NB4 (cell line): ENCODE measurements around the gene PRB4.
A peak's percentile ranks its signal among the peaks of the same experiment; 100 is the strongest.
"Not testable (repeated sequence)": the region's sequence is repeated elsewhere in the genome, so short reads cannot be mapped to it uniquely, and the experiment has no call there.

Experiments
- DNase-seq: peaks from one replicate; pipeline ENCODE4 v3.0.0; 2010; ENCODE audit warnings: low read depth
- H3K4me3 ChIP-seq: one replicate; pipeline ENCODE4 v1.5.1; 2011; ENCODE audit warnings: mild to moderate bottlenecking, low read depth, low read length, moderate library complexity
- MYC ChIP-seq: IDR thresholded peaks from 2 replicates; pipeline ENCODE4 v1.6.1; 2011; ENCODE audit warnings: low read depth, low read length
- POLR2A ChIP-seq: IDR thresholded peaks from 2 replicates; pipeline ENCODE4 v1.6.1; 2011; ENCODE audit warnings: mild to moderate bottlenecking; ENCODE audit not compliant: insufficient read length; ENCODE audit errors: extremely low read depth
- TF ChIP-seq, protein P1 (sequence below): IDR thresholded peaks from 2 replicates; pipeline ENCODE4 v1.6.1; 2011; ENCODE audit warnings: low read depth, low read length
- TF ChIP-seq, protein P2 (sequence below): IDR thresholded peaks from one replicate; pipeline ENCODE4 v1.5.1; 2012; ENCODE audit warnings: low read depth, low read length

Gene PRB4

GRCh38 chr12:11310336-11310735, at the start of gene PRB4:
TSS of gene PRB4 (minus strand) at chr12:11310436. CDS start at chr12:11310398, 38 bp downstream.
- TF ChIP-seq, protein P1, sequence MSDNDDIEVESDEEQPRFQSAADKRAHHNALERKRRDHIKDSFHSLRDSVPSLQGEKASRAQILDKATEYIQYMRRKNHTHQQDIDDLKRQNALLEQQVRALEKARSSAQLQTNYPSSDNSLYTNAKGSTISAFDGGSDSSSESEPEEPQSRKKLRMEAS = no peak
- TF ChIP-seq, protein P2, sequence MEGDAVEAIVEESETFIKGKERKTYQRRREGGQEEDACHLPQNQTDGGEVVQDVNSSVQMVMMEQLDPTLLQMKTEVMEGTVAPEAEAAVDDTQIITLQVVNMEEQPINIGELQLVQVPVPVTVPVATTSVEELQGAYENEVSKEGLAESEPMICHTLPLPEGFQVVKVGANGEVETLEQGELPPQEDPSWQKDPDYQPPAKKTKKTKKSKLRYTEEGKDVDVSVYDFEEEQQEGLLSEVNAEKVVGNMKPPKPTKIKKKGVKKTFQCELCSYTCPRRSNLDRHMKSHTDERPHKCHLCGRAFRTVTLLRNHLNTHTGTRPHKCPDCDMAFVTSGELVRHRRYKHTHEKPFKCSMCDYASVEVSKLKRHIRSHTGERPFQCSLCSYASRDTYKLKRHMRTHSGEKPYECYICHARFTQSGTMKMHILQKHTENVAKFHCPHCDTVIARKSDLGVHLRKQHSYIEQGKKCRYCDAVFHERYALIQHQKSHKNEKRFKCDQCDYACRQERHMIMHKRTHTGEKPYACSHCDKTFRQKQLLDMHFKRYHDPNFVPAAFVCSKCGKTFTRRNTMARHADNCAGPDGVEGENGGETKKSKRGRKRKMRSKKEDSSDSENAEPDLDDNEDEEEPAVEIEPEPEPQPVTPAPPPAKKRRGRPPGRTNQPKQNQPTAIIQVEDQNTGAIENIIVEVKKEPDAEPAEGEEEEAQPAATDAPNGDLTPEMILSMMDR = no peak
- no peak for TF ChIP-seq MYC
- no peak for TF ChIP-seq POLR2A
- DNase-seq = no peak
- no peak within 1 kb of the TSS for H3K4me3 ChIP-seq

- not testable (repeated sequence) for DNase-seq, H3K4me3 ChIP-seq
Observed at GRCh38 chr12:11351736-11352135, 41.5 kb upstream of the PRB4 start.

- TF ChIP-seq MYC (no peak), POLR2A (no peak)
- TF ChIP-seq, protein P2 = no peak
- TF ChIP-seq, protein P1 = no peak
- DNase-seq = no peak
- no peak overlapping the region for H3K4me3 ChIP-seq
Observed at GRCh38 chr12:11348439-11348838, 38.2 kb upstream of the PRB4 start.

DNA sequence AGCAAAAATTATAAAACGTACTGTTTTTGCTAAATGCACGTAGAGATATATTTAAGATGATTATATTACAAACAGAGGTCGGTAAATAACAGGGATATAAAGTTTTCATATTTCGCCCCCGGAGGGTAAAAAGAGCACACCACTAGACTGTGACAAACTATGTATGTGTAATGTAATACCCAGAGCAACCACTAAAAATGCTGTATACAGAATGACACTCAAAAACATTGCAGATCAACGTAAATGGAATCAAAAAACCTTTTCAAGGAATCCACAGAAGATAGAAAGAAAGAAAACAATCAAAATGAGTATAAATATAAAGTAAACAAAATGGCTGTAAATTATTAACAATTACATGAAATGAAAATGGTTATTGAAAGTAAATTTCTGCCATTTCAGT, 37.6 kb upstream of the PRB4 start:
- H3K4me3 ChIP-seq = no peak overlapping the region
- TF ChIP-seq POLR2A = no peak
- TF ChIP-seq, protein P2 = no peak
- TF ChIP-seq, protein P1 = no peak
- peak; percentile 8 for DNase-seq

- DNase-seq = no peak
- H3K4me3 ChIP-seq = no peak overlapping the region
- TF ChIP-seq, protein P1 = no peak
- TF ChIP-seq, protein P2 = no peak
- TF ChIP-seq POLR2A (no peak), MYC (no peak)
Observed at GRCh38 chr12:11344500-11344899, 34.3 kb upstream of the PRB4 start.

DNA sequence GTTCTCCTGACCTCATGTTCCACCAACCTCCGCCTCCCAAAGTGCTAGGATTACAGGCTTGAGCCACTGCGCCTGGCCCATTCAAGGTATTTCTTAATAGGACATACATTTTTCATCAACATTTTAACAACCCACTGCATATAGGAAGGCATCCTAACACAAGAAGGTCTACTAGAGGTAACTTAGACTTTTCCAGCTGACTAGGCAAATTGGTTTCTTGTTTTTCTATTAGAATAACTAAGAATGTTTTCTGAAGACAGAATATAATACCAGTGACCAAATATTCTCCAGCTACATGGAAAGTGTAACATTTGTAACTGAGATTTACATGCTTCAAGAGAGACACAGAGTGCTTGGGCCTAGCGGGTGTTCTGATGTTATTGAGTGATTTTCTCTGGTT, 14.2 kb upstream of the PRB4 start:
- DNase-seq = no peak
- TF ChIP-seq MYC = no peak
- TF ChIP-seq, protein P2 = no peak
- TF ChIP-seq, protein P1 = no peak
- no peak for TF ChIP-seq POLR2A
- no peak overlapping the region for H3K4me3 ChIP-seq

DNA sequence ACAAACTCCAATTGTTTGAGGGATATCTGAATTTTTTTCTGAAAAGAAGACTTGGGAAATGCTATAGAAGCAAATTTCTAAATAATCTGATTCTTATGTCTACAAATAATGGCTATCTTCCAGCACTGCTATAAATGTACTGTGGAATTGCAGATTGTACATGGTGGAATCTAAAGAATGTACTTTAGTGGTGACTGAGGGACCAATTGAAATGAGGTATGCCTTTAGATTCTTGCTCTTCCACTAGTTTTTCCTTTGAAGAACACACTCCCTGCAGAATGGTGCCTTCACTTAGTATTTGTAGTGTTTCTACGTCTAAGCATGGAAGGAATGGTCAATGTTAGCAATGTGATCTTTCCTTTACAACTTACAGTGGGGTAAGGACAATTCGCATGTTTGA, 11.7 kb upstream of the PRB4 start:
- DNase-seq = no peak
- TF ChIP-seq, protein P1 = no peak
- TF ChIP-seq MYC = no peak
- no peak for TF ChIP-seq POLR2A
- TF ChIP-seq, protein P2 = no peak
- no peak overlapping the region for H3K4me3 ChIP-seq
